ENCODE results near the gene NEK5. TPM values are rescaled to one million over a fixed set of nuclear protein-coding genes. Genes with fewer than 3 reads are reported as not detected.
"Not testable (repeated sequence)": the region's sequence is repeated elsewhere in the genome, so short reads cannot be mapped to it uniquely, and the experiment has no call there.

NEK5 gene
- total RNA-seq, 2 experiments from 2014 or later: not detected

- Mint-ChIP-seq H3K27me3 (peaks cover 11% of the 10 kb centered on the region), H3K9me3 (no peaks in the 10 kb centered on the region)
Observed at GRCh38 chr13:52047463-52047862, 81.4 kb downstream of the NEK5 start.

DNA sequence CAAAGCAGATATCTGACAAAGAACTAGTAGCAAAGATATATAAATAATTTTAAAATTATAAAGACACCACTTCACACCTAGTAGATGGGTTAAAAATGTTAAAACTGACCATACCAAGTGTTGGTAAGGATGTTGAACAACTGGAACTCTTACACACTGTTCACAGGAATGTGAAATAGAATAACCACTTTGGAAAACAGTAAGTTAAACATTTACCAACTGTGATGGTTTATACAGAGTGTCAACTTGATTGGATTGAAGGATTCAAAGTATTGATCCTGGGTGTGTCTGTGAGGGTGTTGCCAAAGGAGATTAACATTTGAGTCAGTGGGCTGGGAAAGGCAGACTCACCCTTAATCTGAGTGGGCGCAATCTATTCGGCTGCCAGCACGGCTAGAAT is 85.2 kb downstream of the NEK5 start:
- Mint-ChIP-seq H3K4me3 (no peak overlapping the region), H3K4me1 (no peaks in the 10 kb centered on the region), H3K9me3 (peaks cover 2% of the 10 kb centered on the region), H3K27ac (no peak overlapping the region), H3K27me3 (peaks cover 2% of the 10 kb centered on the region), H3K36me3 (ENCODE audit: low read depth) (peaks cover 4% of the 10 kb centered on the region)
- no peak for DNase-seq
- CTCF ChIA-PET: no interaction called here
- POLR2A ChIA-PET: no interaction called here

More at GRCh38 chr13:52047463-52047862, 81.4 kb downstream of the NEK5 start:
- CTCF ChIA-PET: no interaction called here
- no peak overlapping the region for H3K27ac Mint-ChIP-seq
- no peak overlapping the region for H3K4me3 Mint-ChIP-seq
- no peak for DNase-seq
- POLR2A ChIA-PET: no interaction called here
- no peaks in the 10 kb centered on the region for H3K4me1 Mint-ChIP-seq
- H3K36me3 Mint-ChIP-seq (ENCODE audit: low read depth): no peaks in the 10 kb centered on the region

DNA sequence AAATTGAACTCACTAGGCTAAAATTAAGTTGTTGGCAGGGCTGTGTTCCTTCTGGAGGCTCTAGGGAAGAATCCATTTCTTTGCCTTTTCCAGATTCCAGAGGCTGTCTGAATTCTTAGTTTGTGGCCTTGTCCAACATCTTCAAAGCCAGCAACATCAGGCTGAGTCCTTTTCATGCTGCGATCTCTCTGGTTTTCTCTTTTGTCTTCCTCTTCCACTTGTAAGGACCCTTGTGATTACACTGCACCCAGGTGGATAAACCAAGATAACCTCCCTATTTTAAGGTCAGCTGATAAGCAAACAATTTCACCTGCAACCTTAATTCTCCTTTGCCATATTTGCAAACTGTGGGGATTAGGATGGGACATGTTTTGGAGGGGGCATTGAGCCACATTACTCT is 92.8 kb downstream of the NEK5 start:
- H3K9me3 Mint-ChIP-seq: no peaks in the 10 kb centered on the region
- no peak overlapping the region for H3K4me3 Mint-ChIP-seq
- H3K4me1 Mint-ChIP-seq: no peaks in the 10 kb centered on the region
- H3K27me3 Mint-ChIP-seq: no peaks in the 10 kb centered on the region
- POLR2A ChIA-PET: no interaction called here
- no peak for DNase-seq
- no peak overlapping the region for H3K27ac Mint-ChIP-seq
- CTCF ChIA-PET: no interaction called here
- H3K36me3 Mint-ChIP-seq (ENCODE audit: low read depth): peaks cover 4% of the 10 kb centered on the region

DNA sequence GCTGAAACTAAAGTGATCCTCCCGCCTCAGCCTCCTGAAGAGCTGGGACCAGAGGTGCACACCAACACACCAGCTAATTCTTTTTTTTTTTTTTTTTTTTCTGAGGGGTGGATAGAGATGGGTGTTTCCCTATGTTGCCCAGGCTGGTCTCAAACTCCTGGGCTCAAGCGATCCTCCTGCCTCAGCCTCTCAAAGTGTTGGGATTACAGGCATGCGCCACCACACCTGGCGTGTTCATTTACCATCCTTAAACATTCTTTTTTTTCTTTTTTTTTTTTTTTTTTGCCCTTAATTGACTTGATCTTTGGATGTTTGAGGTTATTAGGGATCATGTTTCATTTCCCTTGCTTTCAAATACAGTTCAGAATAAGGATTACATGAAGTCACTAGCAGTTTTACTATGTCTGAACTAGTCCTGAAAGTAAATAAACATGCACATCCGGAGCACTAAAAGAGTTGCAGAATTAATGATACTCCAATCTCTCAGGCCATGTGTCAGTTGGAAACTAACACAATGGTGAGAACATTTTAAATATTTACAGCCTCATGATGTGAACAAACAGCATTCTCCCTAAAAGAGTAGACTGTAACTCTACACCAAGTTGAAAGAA is 94.2 kb downstream of the NEK5 start:
- H3K4me1 Mint-ChIP-seq: no peaks in the 10 kb centered on the region
- no peaks in the 10 kb centered on the region for H3K9me3 Mint-ChIP-seq
- POLR2A ChIA-PET: no interaction called here
- no peak overlapping the region for H3K4me3 Mint-ChIP-seq
- CTCF ChIA-PET: interaction anchor here (1.2 kb wide), 1 partner anchor 219 kb away, joined by 3 read pairs; no protein-coding TSS in a partner anchor
- H3K27ac Mint-ChIP-seq: no peak overlapping the region
- H3K36me3 Mint-ChIP-seq (ENCODE audit: low read depth): peaks cover 9% of the 10 kb centered on the region
- DNase-seq: no peak
- H3K27me3 Mint-ChIP-seq: no peaks in the 10 kb centered on the region

- peaks cover 24% of the 10 kb centered on the region for H3K36me3 Mint-ChIP-seq (ENCODE audit: low read depth)
- POLR2A ChIA-PET: no interaction called here
Observed at GRCh38 chr13:52033039-52033438, 95.8 kb downstream of the NEK5 start.

GRCh38 chr13:52030401-52030800 is 98.5 kb downstream of the NEK5 start:
- POLR2A ChIA-PET, H3K4me3 Mint-ChIP-seq, H3K27me3 Mint-ChIP-seq, H3K4me1 Mint-ChIP-seq, H3K9me3 Mint-ChIP-seq, DNase-seq, H3K27ac Mint-ChIP-seq, CTCF ChIA-PET: not testable (repeated sequence)
- H3K36me3 Mint-ChIP-seq (ENCODE audit: low read depth): peaks cover 43% of the 10 kb centered on the region

More at GRCh38 chr13:52033039-52033438, 95.8 kb downstream of the NEK5 start:
- H3K27me3 Mint-ChIP-seq: no peaks in the 10 kb centered on the region
- DNase-seq: no peak
- H3K27ac Mint-ChIP-seq: no peak overlapping the region
- H3K4me1 Mint-ChIP-seq: no peaks in the 10 kb centered on the region
- CTCF ChIA-PET: no interaction called here
- H3K9me3 Mint-ChIP-seq: no peaks in the 10 kb centered on the region
- no peak overlapping the region for H3K4me3 Mint-ChIP-seq

DNA sequence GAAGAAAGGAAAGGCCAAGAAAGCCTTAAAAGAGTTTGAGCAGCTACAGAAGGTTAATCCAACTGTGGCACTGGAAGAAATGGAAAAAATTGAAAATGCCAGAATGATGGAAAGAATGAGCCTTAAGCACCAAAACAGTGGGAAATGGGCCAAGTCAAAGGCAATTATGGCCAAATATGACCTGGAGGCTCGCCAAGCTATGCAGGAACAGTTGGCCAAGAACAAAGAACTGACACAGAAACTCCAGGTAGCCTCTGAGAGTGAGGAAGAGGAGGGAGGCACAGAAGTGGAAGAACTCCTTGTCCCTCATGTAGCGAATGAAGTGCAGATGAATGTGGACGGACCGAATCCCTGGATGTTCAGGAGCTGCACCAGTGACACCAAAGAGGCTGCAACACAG is 99.3 kb downstream of the NEK5 start:
- DNase-seq: no peak
- ChIA-PET CTCF (no interaction called here), POLR2A (no interaction called here)
- Mint-ChIP-seq H3K4me1 (peaks cover 2% of the 10 kb centered on the region), H3K36me3 (ENCODE audit: low read depth) (peaks cover 51% of the 10 kb centered on the region), H3K4me3 (no peak overlapping the region), H3K27ac (no peak overlapping the region), H3K27me3 (no peaks in the 10 kb centered on the region), H3K9me3 (no peaks in the 10 kb centered on the region)

GRCh38 chr13:52027832-52028231 is 101.0 kb downstream of the NEK5 start:
- no peak for DNase-seq
- POLR2A ChIA-PET: interaction anchor here (1.0 kb wide), 1 partner anchor 16 kb away, joined by 3 read pairs; the partner anchor contains the start of gene ALG11
- Mint-ChIP-seq H3K4me3 (no peak overlapping the region), H3K4me1 (peaks cover 2% of the 10 kb centered on the region), H3K27ac (no peak overlapping the region), H3K9me3 (no peaks in the 10 kb centered on the region), H3K27me3 (no peaks in the 10 kb centered on the region), H3K36me3 (ENCODE audit: low read depth) (peaks cover 62% of the 10 kb centered on the region)
- CTCF ChIA-PET: no interaction called here

DNA sequence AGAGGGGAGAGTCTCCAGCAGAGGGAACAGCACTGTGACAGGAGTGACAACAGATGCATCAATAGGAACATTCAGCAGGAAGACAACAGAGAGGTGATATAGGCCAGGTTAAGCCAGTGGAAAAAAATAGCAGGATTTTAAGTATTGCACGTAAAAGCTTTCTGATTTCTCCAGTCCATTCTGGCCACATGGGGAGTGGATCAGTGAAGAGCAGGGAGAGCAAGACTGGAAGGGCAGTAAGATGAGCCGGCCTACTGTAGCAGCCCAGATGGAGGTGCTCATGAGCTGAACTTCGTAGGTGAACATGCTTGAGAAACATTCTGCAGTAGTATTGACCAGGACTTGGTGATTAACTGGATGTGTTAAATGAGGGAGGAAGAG is 102.6 kb downstream of the NEK5 start:
- H3K27me3 Mint-ChIP-seq: no peaks in the 10 kb centered on the region
- no peak overlapping the region for H3K4me3 Mint-ChIP-seq
- ChIA-PET CTCF (interaction anchor here (0.6 kb wide), 1 partner anchor 1243 kb away, joined by 4 read pairs; no protein-coding TSS in a partner anchor), POLR2A (no interaction called here)
- H3K4me1 Mint-ChIP-seq: peaks cover 2% of the 10 kb centered on the region
- H3K36me3 Mint-ChIP-seq (ENCODE audit: low read depth): peaks cover 66% of the 10 kb centered on the region
- H3K27ac Mint-ChIP-seq: no peak overlapping the region
- no peak for DNase-seq
- no peaks in the 10 kb centered on the region for H3K9me3 Mint-ChIP-seq

DNA sequence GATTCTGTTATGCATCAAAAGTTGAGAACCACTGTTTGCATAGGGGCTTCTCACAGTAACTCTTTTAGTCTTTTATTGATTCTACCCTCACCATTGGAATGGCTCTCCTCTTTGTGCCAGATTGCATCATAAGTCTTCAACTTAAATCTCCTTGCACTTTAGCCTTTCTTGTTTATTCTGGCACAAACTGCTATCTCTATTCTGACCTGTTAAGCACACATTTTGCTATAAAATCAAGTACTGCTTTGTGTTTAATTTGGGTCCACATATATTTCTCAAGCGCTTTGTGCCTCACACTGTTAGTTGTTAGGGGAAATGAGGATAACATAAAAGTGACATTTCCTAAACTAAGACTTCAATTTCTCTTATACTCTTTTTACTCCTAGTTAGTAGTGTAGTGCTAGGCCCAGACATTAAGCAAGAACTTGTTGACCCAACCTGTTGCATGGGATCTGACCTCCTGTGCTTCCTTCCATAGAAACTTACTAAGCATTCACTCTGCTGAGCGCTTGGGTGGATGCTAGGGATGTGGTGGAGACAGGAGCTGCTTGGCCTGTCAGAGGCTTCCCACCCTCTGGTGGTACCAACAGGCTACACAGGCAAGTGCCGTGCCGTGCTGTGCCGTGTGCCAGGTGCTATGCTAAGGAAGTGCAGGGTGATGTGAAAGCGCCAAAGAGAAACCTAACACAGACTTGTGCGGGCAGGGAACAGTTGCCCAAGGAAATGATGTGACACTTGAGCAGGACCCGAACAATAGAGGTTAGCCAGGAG is 103.2 kb downstream of the NEK5 start:
- ChIA-PET POLR2A (no interaction called here), CTCF (interaction anchor here (0.6 kb wide), 1 partner anchor 1243 kb away, joined by 4 read pairs; no protein-coding TSS in a partner anchor)
- H3K4me3 Mint-ChIP-seq: no peak overlapping the region
- no peaks in the 10 kb centered on the region for H3K9me3 Mint-ChIP-seq
- DNase-seq: no peak
- H3K36me3 Mint-ChIP-seq (ENCODE audit: low read depth): peaks cover 72% of the 10 kb centered on the region
- H3K27ac Mint-ChIP-seq: no peak overlapping the region
- no peaks in the 10 kb centered on the region for H3K27me3 Mint-ChIP-seq
- peaks cover 2% of the 10 kb centered on the region for H3K4me1 Mint-ChIP-seq

DNA sequence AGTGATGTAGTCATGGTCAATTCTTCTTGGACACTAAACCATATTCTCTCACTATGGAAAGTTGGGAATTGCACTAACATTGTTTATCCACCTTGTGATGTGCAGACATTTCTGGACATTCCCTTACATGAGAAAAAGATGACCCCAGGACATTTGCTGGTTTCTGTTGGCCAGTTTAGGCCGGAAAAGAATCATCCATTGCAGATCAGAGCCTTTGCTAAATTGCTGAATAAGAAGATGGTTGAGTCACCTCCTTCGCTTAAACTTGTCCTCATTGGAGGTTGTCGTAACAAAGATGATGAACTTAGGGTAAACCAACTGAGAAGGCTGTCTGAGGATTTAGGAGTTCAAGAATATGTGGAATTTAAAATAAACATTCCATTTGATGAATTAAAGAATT is 104.4 kb downstream of the NEK5 start, which contains the start of gene UTP14C:
Gene UTP14C (plus strand): TSS at position 211 of the 400 bp plus-strand sequence. CDS start 4,114 bp downstream, outside the sequence.
- Mint-ChIP-seq H3K36me3 (ENCODE audit: low read depth) (peaks cover 73% of the 10 kb centered on the region), H3K27me3 (no peaks in the 10 kb centered on the region), H3K4me3 (no peak within 1 kb of the TSS), H3K27ac (no peak within 1 kb of the TSS), H3K4me1 (peaks cover 2% of the 10 kb centered on the region), H3K9me3 (no peaks in the 10 kb centered on the region)
- DNase-seq: no peak
- POLR2A ChIA-PET: no interaction called here
- CTCF ChIA-PET: no interaction called here

GRCh38 chr13:52022356-52022755 is 106.5 kb downstream of the NEK5 start:
- Mint-ChIP-seq H3K9me3 (no peaks in the 10 kb centered on the region), H3K4me1 (peaks cover 3% of the 10 kb centered on the region), H3K36me3 (ENCODE audit: low read depth) (peaks cover 63% of the 10 kb centered on the region), H3K4me3 (no peak overlapping the region), H3K27me3 (no peaks in the 10 kb centered on the region), H3K27ac (no peak overlapping the region)
- no peak for DNase-seq
- POLR2A ChIA-PET: interaction anchor here (1.1 kb wide), 1 partner anchor 10 kb away, joined by 4 read pairs; the partner anchor contains the start of gene ALG11
- CTCF ChIA-PET: interaction anchor here (0.7 to 1.1 kb wide), 2 partner anchors 105 to 415 kb away, joined by 3 to 4 read pairs; no protein-coding TSS in a partner anchor

DNA sequence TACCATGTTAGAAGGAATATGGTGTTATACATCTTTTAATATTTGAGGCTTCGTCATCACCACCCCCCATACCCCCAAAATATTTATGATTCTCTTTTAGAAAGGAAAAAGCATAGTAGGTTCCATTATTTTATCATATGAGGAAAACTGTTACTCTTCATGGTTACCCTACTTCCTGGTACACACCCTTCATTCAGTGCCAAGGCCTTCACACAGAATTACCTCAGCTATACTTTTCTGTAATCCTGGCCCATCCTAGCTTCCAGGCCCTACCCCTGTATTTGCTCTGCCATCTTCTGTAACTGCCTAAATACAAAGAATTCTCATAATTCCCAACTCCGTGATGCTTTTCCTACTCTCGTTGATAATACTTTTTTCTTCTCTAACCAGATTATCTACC is 108.7 kb downstream of the NEK5 start:
- no peak overlapping the region for H3K27ac Mint-ChIP-seq
- DNase-seq: no peak
- H3K9me3 Mint-ChIP-seq: no peaks in the 10 kb centered on the region
- peaks cover 2% of the 10 kb centered on the region for H3K4me1 Mint-ChIP-seq
- peaks cover 57% of the 10 kb centered on the region for H3K36me3 Mint-ChIP-seq (ENCODE audit: low read depth)
- ChIA-PET CTCF (no interaction called here), POLR2A (no interaction called here)
- H3K4me3 Mint-ChIP-seq: no peak overlapping the region
- no peaks in the 10 kb centered on the region for H3K27me3 Mint-ChIP-seq

DNA sequence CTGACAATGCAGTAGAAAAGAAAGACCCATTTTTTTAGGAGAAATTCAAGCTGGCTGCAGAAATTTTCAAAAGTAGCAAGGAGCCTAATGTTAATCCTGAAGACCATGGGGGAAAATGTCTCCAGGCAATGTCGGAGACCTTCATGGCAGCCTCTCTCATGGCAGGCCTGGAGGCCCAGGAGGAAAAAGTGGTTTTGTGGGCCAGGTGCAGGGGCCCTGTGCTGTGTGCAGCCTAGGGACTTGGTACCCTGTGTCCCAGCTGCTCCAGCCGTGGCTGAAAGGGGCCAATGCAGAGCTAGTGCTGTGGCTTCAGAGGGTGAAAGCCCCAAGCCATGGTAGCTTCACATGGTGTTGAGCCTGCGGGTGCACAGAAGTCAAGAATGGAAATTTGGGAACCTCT is 112.6 kb downstream of the NEK5 start:
- ChIA-PET CTCF (no interaction called here), POLR2A (no interaction called here)
- DNase-seq: no peak
- Mint-ChIP-seq H3K36me3 (ENCODE audit: low read depth) (peaks cover 42% of the 10 kb centered on the region), H3K4me3 (no peak overlapping the region), H3K27ac (no peak overlapping the region), H3K27me3 (no peaks in the 10 kb centered on the region), H3K4me1 (peaks cover 10% of the 10 kb centered on the region), H3K9me3 (no peaks in the 10 kb centered on the region)
